HG02798 (cell line): ENCODE results near the gene NKX2-3.

Source experiments
- ATAC-seq: cut with Tn5 transposase; IDR thresholded peaks from one replicate; pipeline ENCODE4 v1.9.1; 2021; ENCODE audit warnings: mild to moderate bottlenecking; ENCODE audit not compliant: unreplicated experiment, poor library complexity

NKX2-3 gene

GRCh38 chr10:99525897-99526296, 6.8 kb upstream of the NKX2-3 start:
- ATAC-seq: no peak

GRCh38 chr10:99526861-99527504, 5.8 kb upstream of the NKX2-3 start:
- no peak for ATAC-seq

- ATAC-seq: no peak
These were observed 4.9 kb upstream of the NKX2-3 start for GRCh38 chr10:99527526-99528493.

GRCh38 chr10:99528494-99529441, 4.0 kb upstream of the NKX2-3 start:
- ATAC-seq: no peak

- ATAC-seq: no peak
These were observed 3.1 kb upstream of the NKX2-3 start for GRCh38 chr10:99529591-99530107.

- ATAC-seq: no peak
These were observed 2.4 kb upstream of the NKX2-3 start for GRCh38 chr10:99530108-99531025.

GRCh38 chr10:99531026-99531695, 1.6 kb upstream of the NKX2-3 start:
- no peak for ATAC-seq

- no peak for ATAC-seq
These were observed 797 bp upstream of the NKX2-3 start for GRCh38 chr10:99531696-99532593.

GRCh38 chr10:99533496-99534449, 1.0 kb downstream of the NKX2-3 start:
- ATAC-seq: no peak

GRCh38 chr10:99534450-99534938, 1.8 kb downstream of the NKX2-3 start:
- ATAC-seq: no peak

GRCh38 chr10:99534939-99535763, 2.4 kb downstream of the NKX2-3 start:
- no peak for ATAC-seq

- ATAC-seq: no peak
These were observed 3.1 kb downstream of the NKX2-3 start for GRCh38 chr10:99535764-99536337.

- no peak for ATAC-seq
These were observed 3.8 kb downstream of the NKX2-3 start for GRCh38 chr10:99536338-99537085.
